H7 (cell line): ENCODE results near the gene PPM1A. TPM values are rescaled to one million over a fixed set of nuclear protein-coding genes. Genes with fewer than 3 reads are reported as not detected.

Experiments
- DNase-seq: peaks from one replicate; pipeline ENCODE4 v3.0.0; 2012
- H3K27me3 ChIP-seq: 2 replicates; pipeline ENCODE4 v1.6.0; 2011; ENCODE audit warnings: mild to moderate bottlenecking, low read length; ENCODE audit not compliant: control insufficient read depth, insufficient read depth
- H3K36me3 ChIP-seq: replicated peaks from 2 replicates; pipeline ENCODE4 v1.5.1; 2011; ENCODE audit warnings: low read length; ENCODE audit not compliant: control insufficient read depth, insufficient read depth
- H3K4me3 ChIP-seq: 2 replicates; pipeline ENCODE4 v1.5.1; 2011; ENCODE audit warnings: low read depth, mild to moderate bottlenecking, control low read depth, low read length, moderate library complexity; ENCODE audit not compliant: insufficient read depth
- total RNA-seq: library from RNA; depleted of rRNA; stranded (reverse); fragments of >200 nt; shearing (Covaris generic); gene quantifications from 2 replicates; pipeline ENCODE4 v1.2.3, GENCODE V29; 2014

PPM1A gene
- total RNA-seq, 1 experiment from 2014 or later: 16.9 TPM

DNA sequence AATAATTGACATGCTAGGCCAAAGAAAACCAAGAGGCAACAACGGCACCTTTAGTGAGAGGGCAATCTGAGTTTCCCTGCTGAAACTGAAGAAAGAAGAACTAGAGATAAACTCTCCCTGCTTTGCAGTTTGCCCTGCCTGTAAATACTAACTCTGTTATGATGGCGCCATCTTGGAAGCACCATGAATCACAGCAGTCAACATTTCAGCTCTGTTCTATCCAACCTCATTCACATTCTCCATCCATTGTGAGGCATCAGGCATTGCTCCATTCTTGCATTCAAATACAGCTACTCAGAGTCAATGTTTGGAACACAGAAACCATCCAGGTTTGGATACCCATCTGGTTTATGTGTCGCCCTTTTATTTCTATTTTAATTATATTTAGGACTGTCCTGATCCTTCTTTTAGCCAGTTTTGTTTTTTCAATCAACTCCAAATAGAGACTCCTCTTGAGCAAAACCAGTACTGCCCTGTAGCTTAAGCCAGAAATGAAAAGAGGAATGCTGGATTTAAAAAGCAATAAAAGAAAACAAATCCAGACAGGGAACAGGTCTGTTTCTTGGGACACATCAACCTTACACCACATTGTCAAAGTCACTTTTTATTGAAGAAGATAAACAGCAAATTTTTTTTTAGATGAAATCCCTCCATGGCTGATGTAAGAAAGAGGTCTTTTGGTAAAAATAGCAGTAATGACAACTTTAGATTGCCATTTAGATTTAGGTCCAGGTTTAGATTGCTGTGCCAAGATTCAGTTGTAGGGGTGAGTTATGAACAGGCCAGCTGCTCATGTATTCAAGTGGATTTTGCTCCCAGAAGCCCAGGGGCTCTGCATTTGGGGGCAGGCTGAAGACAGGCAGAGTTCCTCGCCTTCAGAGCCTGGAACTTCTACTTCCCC is 33.3 kb upstream of the PPM1A start:
- Histone ChIP-seq H3K36me3 (no peaks in the 10 kb centered on the region), H3K4me3 (no peak overlapping the region), H3K27me3 (no peaks in the 10 kb centered on the region)
- DNase-seq: no peak

DNA sequence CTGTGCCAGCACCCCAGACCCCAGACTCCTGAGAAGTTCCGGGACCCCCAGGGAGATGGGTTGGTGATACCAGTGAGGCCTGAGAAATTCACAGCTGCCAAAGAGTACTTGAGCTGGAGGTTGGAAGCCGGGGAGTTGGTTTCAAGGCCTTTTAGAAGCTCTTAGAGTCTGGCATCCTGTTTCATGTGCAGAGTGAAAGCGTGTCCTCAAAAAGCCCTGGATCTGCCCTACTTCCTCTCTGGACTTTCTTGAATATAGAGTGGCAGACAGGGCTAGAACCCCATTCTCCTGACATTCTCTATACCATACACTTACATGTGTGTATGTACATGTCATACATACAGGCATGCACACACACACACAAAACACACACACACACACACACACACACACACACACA is 31.3 kb upstream of the PPM1A start:
- Histone ChIP-seq H3K27me3 (no peaks in the 10 kb centered on the region), H3K4me3 (no peak overlapping the region), H3K36me3 (no peaks in the 10 kb centered on the region)
- DNase-seq: no peak

DNA sequence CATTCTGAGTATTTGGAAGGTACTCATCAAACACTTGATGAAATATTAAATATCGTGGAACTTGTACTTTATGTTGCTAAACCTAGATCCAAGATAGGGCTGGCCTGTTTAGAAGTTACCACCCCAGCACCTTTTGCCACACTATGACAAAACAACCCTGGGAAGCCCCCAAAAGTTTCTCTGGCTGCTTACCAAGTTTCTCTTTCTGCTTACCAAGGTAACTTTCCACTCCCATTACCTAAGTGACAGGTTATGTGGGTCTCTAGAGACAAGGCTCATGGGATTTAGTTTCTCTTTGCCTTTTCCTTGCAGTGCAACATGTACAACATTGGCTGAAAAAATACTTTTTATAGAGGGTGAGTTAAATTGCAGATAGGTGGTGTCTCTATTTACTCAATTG is 28.9 kb upstream of the PPM1A start:
- Histone ChIP-seq H3K27me3 (no peaks in the 10 kb centered on the region), H3K4me3 (no peak overlapping the region), H3K36me3 (no peaks in the 10 kb centered on the region)
- no peak for DNase-seq

DNA sequence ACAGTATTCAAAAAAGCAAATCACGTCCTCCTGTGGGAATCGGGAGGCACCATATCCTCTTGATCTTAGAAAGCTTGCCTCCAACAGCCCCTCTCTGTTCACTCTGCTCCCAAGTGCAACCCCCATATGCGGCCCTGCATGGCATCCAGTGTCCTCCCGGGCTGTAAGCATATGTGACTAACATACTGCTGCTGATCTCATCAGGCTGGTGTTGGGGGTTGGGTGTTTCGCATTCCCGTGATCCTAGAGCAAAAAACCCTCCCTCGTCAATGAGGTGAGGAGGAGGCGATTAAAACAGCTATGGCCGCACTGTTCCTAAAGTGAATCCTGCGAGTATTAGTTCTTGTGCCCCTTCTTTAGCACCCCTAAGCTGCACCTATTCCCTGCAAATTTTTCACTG is 28.1 kb upstream of the PPM1A start:
- Histone ChIP-seq H3K4me3 (no peak overlapping the region), H3K27me3 (no peaks in the 10 kb centered on the region), H3K36me3 (no peaks in the 10 kb centered on the region)
- no peak for DNase-seq

DNA sequence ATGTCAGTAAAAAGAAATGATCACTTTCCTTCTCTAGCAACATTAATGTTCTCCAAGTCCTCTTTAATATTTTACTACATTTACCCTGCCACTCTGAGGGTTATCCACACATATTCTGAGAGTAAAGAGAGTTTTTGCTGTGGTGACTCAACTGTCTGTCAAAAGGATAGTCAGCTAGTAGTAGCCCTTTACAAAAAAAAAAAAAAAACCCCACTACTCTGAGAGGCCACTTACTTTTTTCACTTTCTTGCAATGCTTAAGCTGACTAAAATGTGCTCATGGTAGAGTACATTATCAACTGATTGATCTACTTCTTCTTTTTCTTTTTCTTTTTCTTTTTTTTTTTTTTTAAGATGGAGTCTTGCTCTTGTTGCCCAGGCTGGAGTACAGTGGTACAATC is 27.6 kb upstream of the PPM1A start:
- no peak for DNase-seq
- H3K27me3 ChIP-seq: no peaks in the 10 kb centered on the region
- no peaks in the 10 kb centered on the region for H3K36me3 ChIP-seq

DNA sequence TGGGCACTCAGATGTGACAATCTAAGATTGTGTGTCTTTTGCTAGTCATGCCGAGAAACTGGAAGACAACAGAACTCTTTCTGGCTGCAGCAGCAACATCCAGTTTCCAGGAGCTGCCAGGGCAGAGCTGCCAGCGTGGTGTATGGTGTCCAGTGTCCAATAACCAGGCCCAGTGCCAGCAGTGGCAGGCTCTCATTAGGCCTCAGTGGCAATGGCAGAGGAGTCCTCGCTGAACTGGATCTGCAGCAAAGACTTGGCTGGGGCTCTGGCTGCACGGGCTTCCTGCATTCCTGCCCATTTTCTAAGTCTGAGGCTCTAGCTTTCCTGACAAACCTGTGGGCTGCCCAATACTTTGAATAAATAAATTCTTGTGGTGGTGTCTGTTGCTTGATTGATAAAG is 26.2 kb upstream of the PPM1A start:
- Histone ChIP-seq H3K36me3 (no peaks in the 10 kb centered on the region), H3K4me3 (no peak overlapping the region), H3K27me3 (no peaks in the 10 kb centered on the region)
- DNase-seq: no peak

More for the DNA sequence above, 27.6 kb upstream of the PPM1A start:
- H3K4me3 ChIP-seq: no peak overlapping the region

DNA sequence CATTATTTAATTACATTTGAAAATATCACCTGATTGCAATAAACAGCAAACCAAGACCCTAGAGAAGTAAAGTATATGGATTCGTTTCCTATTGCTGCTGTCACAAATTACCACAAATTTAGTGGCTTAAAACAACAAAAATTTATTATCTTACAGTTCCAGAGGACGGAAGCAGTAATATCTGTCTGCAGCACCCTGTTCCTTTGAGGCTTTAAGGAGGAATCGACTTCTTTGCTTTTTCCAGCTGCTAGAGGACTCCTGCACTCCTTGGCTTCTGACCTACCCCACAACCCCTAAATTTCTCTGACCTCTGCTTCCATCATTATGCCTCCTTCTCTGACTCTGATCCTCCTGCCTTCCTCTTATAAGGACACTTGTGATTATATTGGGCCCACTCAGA is 23.8 kb upstream of the PPM1A start:
- H3K27me3 ChIP-seq: no peaks in the 10 kb centered on the region
- DNase-seq: no peak
- H3K4me3 ChIP-seq: no peak overlapping the region
- H3K36me3 ChIP-seq: no peaks in the 10 kb centered on the region

DNA sequence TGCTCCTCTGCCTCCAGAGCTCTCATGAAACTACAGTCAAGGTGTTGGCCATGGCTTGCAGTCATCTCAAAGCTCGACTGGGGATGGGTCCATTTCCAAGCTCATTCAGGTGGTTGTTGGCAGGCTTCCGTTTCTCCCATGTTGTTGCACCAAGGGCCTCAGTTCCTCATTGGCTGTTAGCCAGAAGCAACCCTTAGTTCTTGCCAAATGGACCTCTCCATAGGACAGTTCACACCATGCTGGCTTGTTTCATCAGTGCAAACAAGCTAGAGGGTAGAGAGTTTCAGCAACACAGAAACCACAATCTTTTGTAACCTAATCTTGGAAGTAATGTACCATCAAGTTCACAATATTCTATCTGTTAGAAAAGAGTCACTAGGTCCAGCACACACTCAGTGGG is 22.7 kb upstream of the PPM1A start:
- no peak for DNase-seq
- Histone ChIP-seq H3K4me3 (no peak overlapping the region), H3K36me3 (no peaks in the 10 kb centered on the region), H3K27me3 (no peaks in the 10 kb centered on the region)

DNA sequence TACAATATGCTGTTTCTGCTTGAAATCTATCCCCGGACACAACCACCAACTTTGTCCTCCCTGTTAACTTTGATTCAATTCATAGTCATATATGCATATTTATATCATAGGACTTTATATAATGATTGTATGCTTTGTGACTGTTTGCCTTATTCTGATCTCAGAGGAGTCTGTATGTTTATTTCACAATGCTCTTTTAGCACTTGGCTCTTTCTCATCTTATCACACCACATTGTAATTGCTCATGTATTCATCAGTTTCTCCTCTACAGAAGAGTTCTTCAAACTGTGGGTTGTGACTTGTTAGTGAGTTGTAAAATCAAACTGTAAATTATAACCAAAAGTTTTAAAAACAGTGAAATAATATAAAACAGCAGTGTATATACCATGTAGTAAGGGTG is 21.7 kb upstream of the PPM1A start:
- H3K36me3 ChIP-seq: no peaks in the 10 kb centered on the region
- H3K4me3 ChIP-seq: no peak overlapping the region
- H3K27me3 ChIP-seq: no peaks in the 10 kb centered on the region
- DNase-seq: no peak

DNA sequence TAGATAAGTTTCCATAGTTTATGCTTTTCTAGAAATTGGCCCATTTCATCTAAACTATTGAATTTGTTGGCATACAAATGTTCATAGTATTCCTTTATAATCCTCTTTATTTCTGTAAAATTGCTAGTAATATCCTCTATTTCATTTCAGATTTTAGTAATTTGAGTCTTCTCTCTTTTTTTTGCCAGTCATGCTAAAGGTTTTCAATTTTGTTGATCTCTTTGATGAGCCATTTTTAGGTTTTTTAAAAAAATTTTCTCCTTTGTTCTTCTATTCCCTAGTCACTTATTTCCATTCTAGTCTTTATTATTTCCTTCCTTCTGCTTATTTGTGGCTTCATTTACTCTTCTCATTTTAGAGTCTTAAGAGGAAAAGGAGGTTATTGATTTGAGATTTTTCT is 19.4 kb upstream of the PPM1A start:
- Histone ChIP-seq H3K27me3 (no peaks in the 10 kb centered on the region), H3K4me3 (no peak overlapping the region), H3K36me3 (no peaks in the 10 kb centered on the region)
- no peak for DNase-seq

DNA sequence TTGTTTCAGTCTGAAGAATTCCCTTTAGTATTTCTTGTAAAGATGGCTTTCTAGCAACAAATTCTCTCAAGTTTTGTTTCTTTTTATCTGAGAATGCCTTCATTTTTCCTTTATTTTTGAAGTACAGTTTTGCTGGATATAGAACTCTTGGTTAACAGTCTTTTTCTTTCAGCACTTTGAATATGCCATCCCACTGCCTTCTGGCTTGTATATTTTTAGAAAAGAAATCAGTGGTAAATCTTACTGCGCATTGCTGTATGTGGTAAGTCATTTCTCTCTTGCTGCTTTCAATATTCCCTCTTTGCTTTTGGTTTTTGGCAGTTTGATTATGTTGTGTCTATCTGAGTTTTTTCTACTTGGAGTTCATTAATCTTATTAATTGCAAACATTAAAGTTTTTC is 16.8 kb upstream of the PPM1A start:
- no peaks in the 10 kb centered on the region for H3K27me3 ChIP-seq
- no peak overlapping the region for H3K4me3 ChIP-seq
- DNase-seq: no peak
- H3K36me3 ChIP-seq: no peaks in the 10 kb centered on the region

DNA sequence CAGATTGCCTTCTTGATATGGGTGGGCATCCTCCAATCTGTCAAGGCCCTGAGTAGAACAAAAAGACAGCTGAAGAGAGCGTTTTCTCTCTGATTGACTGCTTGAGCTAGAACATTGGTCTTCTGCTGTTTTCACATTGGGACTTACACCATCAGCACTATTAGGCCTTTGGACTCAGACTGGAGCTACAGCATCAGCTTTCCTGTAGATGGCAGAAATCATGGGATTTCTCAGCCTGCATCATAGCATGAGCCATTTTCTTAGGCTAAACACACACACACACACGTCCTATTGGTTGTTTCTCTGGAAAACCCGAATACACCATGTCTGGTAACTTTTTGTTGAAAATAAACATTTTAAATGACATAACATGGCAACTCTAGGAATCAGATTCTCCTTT is 15.8 kb upstream of the PPM1A start:
- H3K36me3 ChIP-seq: no peaks in the 10 kb centered on the region
- DNase-seq: no peak
- H3K27me3 ChIP-seq: no peaks in the 10 kb centered on the region
- no peak overlapping the region for H3K4me3 ChIP-seq

DNA sequence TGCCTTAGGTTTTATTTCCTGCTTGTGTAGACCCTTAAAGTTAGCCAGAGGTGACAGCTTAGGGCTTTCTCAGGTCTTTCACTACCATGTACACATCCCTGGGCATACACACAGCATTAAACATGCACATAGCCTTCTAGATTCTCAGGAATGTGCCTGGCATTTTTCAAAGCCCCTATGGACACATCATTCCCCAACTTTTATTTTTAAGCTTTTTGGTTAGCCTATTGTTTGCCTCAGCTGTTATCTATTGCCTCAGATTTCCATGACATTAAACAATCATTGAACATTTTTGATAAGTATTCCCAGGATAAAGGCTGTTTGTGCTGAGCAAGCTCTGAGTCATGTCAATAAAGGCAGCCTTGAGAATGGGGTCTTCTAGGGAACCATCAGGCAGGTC is 15.1 kb upstream of the PPM1A start:
- no peak overlapping the region for H3K4me3 ChIP-seq
- no peaks in the 10 kb centered on the region for H3K27me3 ChIP-seq
- H3K36me3 ChIP-seq: no peaks in the 10 kb centered on the region
- DNase-seq: no peak

DNA sequence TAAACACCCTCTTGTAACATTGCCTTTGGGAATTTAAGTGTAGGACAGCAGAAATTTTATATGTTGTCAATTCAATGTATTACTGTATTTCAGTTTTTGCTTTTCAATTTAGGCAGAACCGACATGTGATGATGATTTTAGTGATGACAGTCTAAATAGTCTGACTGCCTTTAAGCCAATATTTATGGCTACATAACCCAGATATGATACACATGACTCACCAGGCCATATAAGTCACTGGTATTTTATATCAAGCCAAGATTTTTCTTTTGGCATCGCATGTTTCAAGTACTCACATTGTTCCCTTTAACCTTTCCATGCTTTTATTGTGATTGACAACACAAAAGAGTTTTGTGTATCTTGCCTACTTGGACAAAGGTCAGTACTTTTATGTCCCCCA is 13.6 kb upstream of the PPM1A start:
- H3K36me3 ChIP-seq: no peaks in the 10 kb centered on the region
- H3K27me3 ChIP-seq: no peaks in the 10 kb centered on the region
- DNase-seq: no peak
- no peak overlapping the region for H3K4me3 ChIP-seq

DNA sequence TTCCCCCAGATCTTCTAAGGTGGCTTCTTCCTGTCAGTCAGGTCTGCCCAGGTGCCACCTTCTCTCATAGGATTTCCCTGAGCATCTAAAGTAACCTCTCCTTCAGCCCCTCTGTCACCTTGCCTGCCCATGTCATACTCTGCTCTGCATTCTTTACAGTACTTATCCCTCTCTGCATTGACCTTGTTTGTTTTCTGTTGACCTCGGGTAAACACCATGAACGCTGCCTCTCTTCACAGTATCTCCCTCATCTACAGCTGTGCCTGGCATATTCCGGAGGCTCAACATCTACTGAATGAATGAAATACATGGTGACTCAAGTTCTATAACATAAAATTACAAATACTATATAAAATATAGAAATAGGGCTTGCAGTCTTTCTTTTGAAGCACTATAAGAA is 10.1 kb upstream of the PPM1A start:
- Histone ChIP-seq H3K27me3 (no peaks in the 10 kb centered on the region), H3K4me3 (no peak overlapping the region), H3K36me3 (no peaks in the 10 kb centered on the region)
- DNase-seq: no peak
